OCI-LY7 (cell line): ENCODE data around the gene CPS1. TPM values are rescaled to one million over a fixed set of nuclear protein-coding genes. Genes with fewer than 3 reads are reported as not detected.

ENCODE experiments used
- BruUV-seq: library from RNA; stranded (reverse); fragments of 400-500 nt; replicated peaks from 2 replicates; lab custom pipeline; 2021; lab: Mats Ljungman, UMichigan
- CTCF ChIA-PET: fragments of 300-600 bp; sonication (Branson Sonifier 250); formaldehyde crosslinking; loops from one replicate; lab custom pipeline; 2022; ENCODE audit warnings: antibody characterized with exemption; ENCODE audit not compliant: unreplicated experiment; lab: Charles Lee
- POLR2A ChIA-PET: fragments of 300-600 bp; sonication (Branson Sonifier 250); formaldehyde crosslinking; loops from one replicate; lab custom pipeline; 2022; ENCODE audit warnings: antibody characterized with exemption; lab: Charles Lee
- DNase-seq: peaks from one replicate; pipeline ENCODE4 v3.0.0-alpha.2; 2015; ENCODE audit warnings: low spot score
- H2AFZ ChIP-seq: fragments of 200-600 bp; sonication (generic), shearing (Covaris generic); 2 replicates; pipeline ENCODE4 v1.6.1; 2014; ENCODE audit warnings: mild to moderate bottlenecking, antibody characterized with exemption, low read length, moderate library complexity
- H3K27ac ChIP-seq: fragments of 200-600 bp; sonication (generic); 2 replicates; pipeline ENCODE4 v1.5.1; 2014; ENCODE audit warnings: mixed run types, low read depth, mild to moderate bottlenecking, moderate library complexity, low read length, inconsistent platforms; ENCODE audit not compliant: poor library complexity, severe bottlenecking
- H3K36me3 ChIP-seq: fragments of 200-600 bp; sonication (generic); 2 replicates; pipeline ENCODE4 v1.6.1; 2014; ENCODE audit warnings: mild to moderate bottlenecking, antibody characterized with exemption, low read length, moderate library complexity, mixed read lengths; ENCODE audit not compliant: insufficient read depth
- H3K4me1 ChIP-seq: fragments of 200-600 bp; sonication (generic); 2 replicates; pipeline ENCODE4 v1.5.1; 2014; ENCODE audit warnings: mild to moderate bottlenecking, low read length; ENCODE audit not compliant: insufficient read depth, poor library complexity, severe bottlenecking
- H3K4me2 ChIP-seq: fragments of 200-600 bp; sonication (generic); 2 replicates; pipeline ENCODE4 v1.6.1; 2014; ENCODE audit warnings: mild to moderate bottlenecking, low read length
- H3K4me3 ChIP-seq: fragments of 200-600 bp; sonication (generic); 2 replicates; pipeline ENCODE4 v1.5.1; 2014; ENCODE audit warnings: mild to moderate bottlenecking, low read depth, low read length; ENCODE audit not compliant: poor library complexity, severe bottlenecking
- H3K79me2 ChIP-seq: fragments of 200-600 bp; sonication (generic); 2 replicates; pipeline ENCODE4 v1.6.1; 2016; ENCODE audit warnings: low read depth, mild to moderate bottlenecking, low read length, moderate library complexity, mixed read lengths; ENCODE audit not compliant: insufficient read depth
- H3K9me2 ChIP-seq: fragments of 200-600 bp; sonication (generic); 2 replicates; pipeline ENCODE4 v1.6.1; 2016; ENCODE audit warnings: mild to moderate bottlenecking, low read length, mixed read lengths; ENCODE audit not compliant: insufficient read depth
- H3K9me3 ChIP-seq: fragments of 200-600 bp; sonication (generic); 2 replicates; pipeline ENCODE4 v1.6.1; 2014; ENCODE audit warnings: mild to moderate bottlenecking, mixed run types, low read length, mixed read lengths
- H4K20me1 ChIP-seq: fragments of 200-600 bp; sonication (generic); 2 replicates; pipeline ENCODE4 v1.6.1; 2014; ENCODE audit warnings: mild to moderate bottlenecking, antibody characterized with exemption, low read length, moderate library complexity, mixed read lengths; ENCODE audit not compliant: insufficient read depth
- CTCF ChIP-seq: fragments of 200-600 bp; sonication (generic); conservative IDR thresholded peaks from 2 replicates; pipeline ENCODE4 v1.5.1; 2014; ENCODE audit warnings: mild to moderate bottlenecking, antibody characterized with exemption, low read length, moderate library complexity, mixed read lengths
- EZH2phosphoT487 ChIP-seq: fragments of 200-600 bp; sonication (generic); IDR thresholded peaks from 2 replicates; pipeline ENCODE4 v1.6.1; 2018; ENCODE audit warnings: low read depth, borderline replicate concordance, mild to moderate bottlenecking, mixed run types, antibody characterized with exemption, low read length, moderate library complexity, mixed read lengths
- intact Hi-C: fragments of 100-400 bp; cut with micrococcal nuclease; formaldehyde crosslinking; loops from one replicate; pipeline ENCODE4 v1.10.0; 2022; ENCODE audit not compliant: unreplicated experiment
- total RNA-seq, 2 experiments: library from RNA; depleted of rRNA in 1 of 2; stranded (reverse); fragments of >200 nt in 1 of 2; shearing (Covaris generic) in 1 of 2; gene quantifications; 2 replicates each; pipeline ENCODE4 v1.2.3, GENCODE V29; 2014 to 2022

CPS1 gene
- total RNA-seq, 2 experiments from 2014 or later, result 0.06 to 0.27 TPM

GRCh38 chr2:210592726-210593125 is 36.3 kb downstream of the CPS1 start:
- CTCF ChIA-PET, result no interaction called here
- H4K20me1 ChIP-seq, result no peaks in the 10 kb centered on the region
- H3K9me2 ChIP-seq, result no peaks in the 10 kb centered on the region
- no peaks in the 10 kb centered on the region for H3K79me2 ChIP-seq
- TF ChIP-seq CTCF, result no peak
- TF ChIP-seq EZH2phosphoT487, result no peak
- no peaks in the 10 kb centered on the region for H3K36me3 ChIP-seq
- no peak for DNase-seq
- no peak overlapping the region for H3K4me3 ChIP-seq
- intact Hi-C loops, result no loop called here
- H2AFZ ChIP-seq, result no peak overlapping the region
- BruUV-seq, result no TSS peak
- no peaks in the 10 kb centered on the region for H3K4me1 ChIP-seq
- no peak overlapping the region for H3K27ac ChIP-seq
- H3K9me3 ChIP-seq, result no peaks in the 10 kb centered on the region
- POLR2A ChIA-PET, result no interaction called here
- H3K4me2 ChIP-seq, result no peak overlapping the region

- H3K36me3 ChIP-seq, result no peaks in the 10 kb centered on the region
- no peaks in the 10 kb centered on the region for H3K79me2 ChIP-seq
- POLR2A ChIA-PET, result no interaction called here
- no peaks in the 10 kb centered on the region for H3K4me1 ChIP-seq
- no peak overlapping the region for H3K27ac ChIP-seq
- DNase-seq, result no peak
- no peak overlapping the region for H3K4me3 ChIP-seq
- no peaks in the 10 kb centered on the region for H3K9me2 ChIP-seq
- no peak for TF ChIP-seq CTCF
- no peak for TF ChIP-seq EZH2phosphoT487
- H3K9me3 ChIP-seq, result no peaks in the 10 kb centered on the region
- no TSS peak for BruUV-seq
- CTCF ChIA-PET, result no interaction called here
- H2AFZ ChIP-seq, result no peak overlapping the region
- no peaks in the 10 kb centered on the region for H4K20me1 ChIP-seq
- intact Hi-C loops, result no loop called here
- no peak overlapping the region for H3K4me2 ChIP-seq
Observed at GRCh38 chr2:210593166-210593565, 36.8 kb downstream of the CPS1 start.

GRCh38 chr2:210598219-210598618 is 41.8 kb downstream of the CPS1 start:
- Histone ChIP-seq H3K27ac (no peak overlapping the region), H2AFZ (no peak overlapping the region), H3K4me1 (no peaks in the 10 kb centered on the region), H3K79me2 (no peaks in the 10 kb centered on the region), H3K9me2 (no peaks in the 10 kb centered on the region), H3K4me3 (no peak overlapping the region), H3K36me3 (no peaks in the 10 kb centered on the region), H4K20me1 (no peaks in the 10 kb centered on the region), H3K4me2 (no peak overlapping the region), H3K9me3 (no peaks in the 10 kb centered on the region)
- no peak for DNase-seq
- intact Hi-C loops, result no loop called here
- BruUV-seq, result no TSS peak
- CTCF ChIA-PET, result no interaction called here
- POLR2A ChIA-PET, result interaction anchor here (1.4 kb wide), 1 partner anchor 8 kb away, joined by 4 read pairs; no protein-coding TSS in a partner anchor
- no peak for TF ChIP-seq CTCF
- TF ChIP-seq EZH2phosphoT487, result no peak
